WERI-Rb-1 (cell line): ENCODE measurements around the gene CLEC16A.

ENCODE experiments used
- DNase-seq: peaks from one replicate; pipeline ENCODE4 v3.0.0-alpha.2; 2020
- H3K27ac ChIP-seq: fragments of 250-450 bp; sonication (Bioruptor Pico); 2 replicates; pipeline ENCODE4 v1.5.1; 2020; ENCODE audit warnings: mild to moderate bottlenecking, moderate library complexity
- H3K27me3 ChIP-seq: fragments of 250-450 bp; sonication (Bioruptor Pico); 2 replicates; pipeline ENCODE4 v1.5.1; 2021; ENCODE audit warnings: mild to moderate bottlenecking, low read depth, moderate library complexity; ENCODE audit not compliant: insufficient read depth, severe bottlenecking
- H3K36me3 ChIP-seq: fragments of 250-450 bp; sonication (Bioruptor Pico); 2 replicates; pipeline ENCODE4 v1.5.1; 2020; ENCODE audit warnings: mild to moderate bottlenecking, moderate library complexity
- H3K4me3 ChIP-seq: 2 replicates; pipeline ENCODE4 v1.5.1; 2011; ENCODE audit warnings: low read depth, mild to moderate bottlenecking, control low read depth, low read length
- H3K9me3 ChIP-seq: fragments of 250-450 bp; sonication (Bioruptor Pico); 2 replicates; pipeline ENCODE4 v1.5.1; 2021; ENCODE audit warnings: mild to moderate bottlenecking, moderate library complexity; ENCODE audit not compliant: severe bottlenecking
- TF ChIP-seq, protein P1 (sequence below): IDR thresholded peaks from 2 replicates; pipeline ENCODE4 v1.5.1; 2011; ENCODE audit warnings: low read depth, mild to moderate bottlenecking, control low read depth, inconsistent platforms, low read length

CLEC16A gene

DNA sequence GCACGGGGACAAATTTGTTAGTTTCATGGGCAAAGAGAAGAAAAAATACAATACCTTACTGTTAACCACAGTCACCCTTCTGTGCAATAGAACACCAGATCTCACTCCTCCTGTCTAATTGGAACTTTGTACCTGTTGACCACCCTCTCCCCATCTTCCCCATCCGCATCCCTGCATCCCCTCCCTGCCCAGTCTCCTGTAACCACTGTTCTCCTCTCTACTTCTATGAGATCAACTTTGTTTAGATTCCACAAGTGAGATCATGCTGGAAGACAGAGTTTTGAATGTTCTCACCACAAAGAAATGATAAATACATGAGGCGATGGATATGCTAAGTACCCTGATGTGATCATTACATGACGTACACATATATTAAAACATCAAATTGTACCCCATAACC is 47.7 kb downstream of the CLEC16A start:
- no peak for DNase-seq
- H3K4me3 ChIP-seq, result no peak overlapping the region
- no peaks in the 10 kb centered on the region for H3K9me3 ChIP-seq
- peaks cover 4% of the 10 kb centered on the region for H3K36me3 ChIP-seq
- TF ChIP-seq, protein P1, sequence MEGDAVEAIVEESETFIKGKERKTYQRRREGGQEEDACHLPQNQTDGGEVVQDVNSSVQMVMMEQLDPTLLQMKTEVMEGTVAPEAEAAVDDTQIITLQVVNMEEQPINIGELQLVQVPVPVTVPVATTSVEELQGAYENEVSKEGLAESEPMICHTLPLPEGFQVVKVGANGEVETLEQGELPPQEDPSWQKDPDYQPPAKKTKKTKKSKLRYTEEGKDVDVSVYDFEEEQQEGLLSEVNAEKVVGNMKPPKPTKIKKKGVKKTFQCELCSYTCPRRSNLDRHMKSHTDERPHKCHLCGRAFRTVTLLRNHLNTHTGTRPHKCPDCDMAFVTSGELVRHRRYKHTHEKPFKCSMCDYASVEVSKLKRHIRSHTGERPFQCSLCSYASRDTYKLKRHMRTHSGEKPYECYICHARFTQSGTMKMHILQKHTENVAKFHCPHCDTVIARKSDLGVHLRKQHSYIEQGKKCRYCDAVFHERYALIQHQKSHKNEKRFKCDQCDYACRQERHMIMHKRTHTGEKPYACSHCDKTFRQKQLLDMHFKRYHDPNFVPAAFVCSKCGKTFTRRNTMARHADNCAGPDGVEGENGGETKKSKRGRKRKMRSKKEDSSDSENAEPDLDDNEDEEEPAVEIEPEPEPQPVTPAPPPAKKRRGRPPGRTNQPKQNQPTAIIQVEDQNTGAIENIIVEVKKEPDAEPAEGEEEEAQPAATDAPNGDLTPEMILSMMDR, result no peak
- no peak overlapping the region for H3K27ac ChIP-seq
- no peaks in the 10 kb centered on the region for H3K27me3 ChIP-seq

DNA sequence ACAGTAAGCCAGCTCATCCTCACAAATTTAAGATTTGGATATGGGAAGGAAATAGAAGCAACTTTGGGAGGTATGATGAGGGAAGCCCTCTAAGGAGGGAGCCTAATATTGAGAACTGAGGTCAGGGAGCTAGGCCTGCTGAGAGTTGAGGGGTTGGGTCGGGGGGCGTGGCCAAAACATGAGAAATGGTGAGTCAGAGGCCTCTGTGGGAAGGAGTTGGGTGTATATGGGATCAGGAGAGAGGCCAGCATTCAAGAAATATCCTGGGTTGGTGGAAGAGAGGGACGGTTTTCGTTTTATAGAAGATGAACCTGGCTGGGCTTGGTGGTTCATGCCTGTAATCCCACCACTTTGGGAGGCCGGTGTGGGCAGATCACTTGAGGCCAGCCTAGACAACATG is 48.4 kb downstream of the CLEC16A start:
- DNase-seq, result no peak
- Histone ChIP-seq H3K27me3 (no peaks in the 10 kb centered on the region), H3K36me3 (peaks cover 4% of the 10 kb centered on the region), H3K27ac (no peak overlapping the region), H3K9me3 (no peaks in the 10 kb centered on the region), H3K4me3 (no peak overlapping the region)
- TF ChIP-seq, protein P1, result no peak

DNA sequence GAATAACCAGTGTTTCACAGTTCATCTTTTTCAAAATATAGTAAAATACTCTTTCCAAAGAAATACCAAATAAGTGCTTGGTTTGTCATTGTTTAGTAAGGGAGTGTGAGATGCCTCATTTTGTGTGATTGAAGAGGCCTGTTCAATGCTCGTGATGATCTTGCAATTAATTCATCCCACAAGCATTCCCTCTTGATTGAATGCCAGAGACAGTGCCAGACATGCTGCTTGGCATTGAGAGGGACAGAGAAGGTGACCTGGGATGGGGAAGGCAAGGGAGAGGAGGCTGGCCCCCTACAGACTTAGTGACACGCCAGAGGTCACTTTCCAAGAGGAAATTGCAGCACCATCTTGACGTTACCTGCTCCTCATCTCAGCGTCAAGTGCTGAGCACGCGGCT is 49.3 kb downstream of the CLEC16A start:
- Histone ChIP-seq H3K36me3 (peaks cover 4% of the 10 kb centered on the region), H3K27ac (no peak overlapping the region), H3K9me3 (no peaks in the 10 kb centered on the region), H3K4me3 (no peak overlapping the region), H3K27me3 (no peaks in the 10 kb centered on the region)
- TF ChIP-seq, protein P1, result no peak
- no peak for DNase-seq

- Histone ChIP-seq H3K27ac (no peak overlapping the region), H3K9me3 (no peaks in the 10 kb centered on the region), H3K4me3 (no peak overlapping the region), H3K36me3 (peaks cover 4% of the 10 kb centered on the region), H3K27me3 (no peaks in the 10 kb centered on the region)
- TF ChIP-seq, protein P1, result no peak
- DNase-seq, result no peak
Measured at GRCh38 chr16:10994571-10994970, 50.2 kb downstream of the CLEC16A start.

- Histone ChIP-seq H3K4me3 (no peak overlapping the region), H3K9me3 (no peaks in the 10 kb centered on the region), H3K27ac (no peak overlapping the region), H3K36me3 (peaks cover 4% of the 10 kb centered on the region), H3K27me3 (no peaks in the 10 kb centered on the region)
- DNase-seq, result no peak
- TF ChIP-seq, protein P1, result no peak
Measured at GRCh38 chr16:10995565-10995964, 51.2 kb downstream of the CLEC16A start.

GRCh38 chr16:10997485-10997884 is 53.1 kb downstream of the CLEC16A start:
- no peak for DNase-seq
- no peaks in the 10 kb centered on the region for H3K9me3 ChIP-seq
- H3K27ac ChIP-seq, result no peak overlapping the region
- H3K27me3 ChIP-seq, result no peaks in the 10 kb centered on the region
- no peak overlapping the region for H3K4me3 ChIP-seq
- peaks cover 4% of the 10 kb centered on the region for H3K36me3 ChIP-seq
- TF ChIP-seq, protein P1, result no peak
